Astrocyte of the cerebellum (primary cell): ENCODE measurements around the gene NXPH1.

Source experiments
- DNase-seq: peaks from one replicate; pipeline ENCODE4 v3.0.0-alpha.2; 2011; ENCODE audit warnings: low read depth
- H3K4me3 ChIP-seq: 2 replicates; pipeline ENCODE4 v1.5.1; 2011; ENCODE audit warnings: mild to moderate bottlenecking, low read depth, low read length, moderate library complexity
- in situ Hi-C: cut with HindIII; loops from 2 replicates; pipeline ENCODE4 v1.10.0; 2017; ENCODE audit warnings: low sequenced_read_pairs
- TF ChIP-seq, protein P1 (sequence below): IDR thresholded peaks from 2 replicates; pipeline ENCODE4 v1.5.1; 2012; ENCODE audit warnings: low read length, low read depth, moderate library complexity, mild to moderate bottlenecking; ENCODE audit errors: missing control alignments

Gene NXPH1

DNA sequence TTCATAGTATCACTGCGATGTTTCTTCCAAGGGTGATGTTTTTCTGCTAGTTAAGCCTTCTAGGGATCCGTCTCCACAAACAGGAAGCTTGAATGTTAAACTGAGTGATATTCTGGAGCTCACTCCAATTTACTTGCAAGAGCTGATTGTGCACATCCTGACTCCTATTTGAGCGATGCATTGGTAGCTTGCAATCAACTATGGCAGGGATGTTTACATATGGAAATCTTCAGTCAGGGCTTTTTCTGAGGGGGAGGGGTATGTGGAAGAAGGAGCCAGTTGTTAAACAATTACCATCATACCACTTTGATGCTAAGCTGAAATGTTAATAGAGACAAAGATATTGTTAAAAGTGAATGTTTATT is 43.2 kb upstream of the NXPH1 start:
- no peak for DNase-seq
- in situ Hi-C loops = no loop called here
- no peak overlapping the region for H3K4me3 ChIP-seq
- TF ChIP-seq, protein P1, sequence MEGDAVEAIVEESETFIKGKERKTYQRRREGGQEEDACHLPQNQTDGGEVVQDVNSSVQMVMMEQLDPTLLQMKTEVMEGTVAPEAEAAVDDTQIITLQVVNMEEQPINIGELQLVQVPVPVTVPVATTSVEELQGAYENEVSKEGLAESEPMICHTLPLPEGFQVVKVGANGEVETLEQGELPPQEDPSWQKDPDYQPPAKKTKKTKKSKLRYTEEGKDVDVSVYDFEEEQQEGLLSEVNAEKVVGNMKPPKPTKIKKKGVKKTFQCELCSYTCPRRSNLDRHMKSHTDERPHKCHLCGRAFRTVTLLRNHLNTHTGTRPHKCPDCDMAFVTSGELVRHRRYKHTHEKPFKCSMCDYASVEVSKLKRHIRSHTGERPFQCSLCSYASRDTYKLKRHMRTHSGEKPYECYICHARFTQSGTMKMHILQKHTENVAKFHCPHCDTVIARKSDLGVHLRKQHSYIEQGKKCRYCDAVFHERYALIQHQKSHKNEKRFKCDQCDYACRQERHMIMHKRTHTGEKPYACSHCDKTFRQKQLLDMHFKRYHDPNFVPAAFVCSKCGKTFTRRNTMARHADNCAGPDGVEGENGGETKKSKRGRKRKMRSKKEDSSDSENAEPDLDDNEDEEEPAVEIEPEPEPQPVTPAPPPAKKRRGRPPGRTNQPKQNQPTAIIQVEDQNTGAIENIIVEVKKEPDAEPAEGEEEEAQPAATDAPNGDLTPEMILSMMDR = no peak

- no peak for DNase-seq
- TF ChIP-seq, protein P1 = no peak
- H3K4me3 ChIP-seq = no peak overlapping the region
- in situ Hi-C loops = no loop called here
Observed at GRCh38 chr7:8391353-8392062, 41.9 kb upstream of the NXPH1 start.

- H3K4me3 ChIP-seq = no peak overlapping the region
- in situ Hi-C loops = no loop called here
- TF ChIP-seq, protein P1 = no peak
- no peak for DNase-seq
Observed at GRCh38 chr7:8396294-8396693, 37.1 kb upstream of the NXPH1 start.

GRCh38 chr7:8408871-8409270 is 24.5 kb upstream of the NXPH1 start:
- no peak for DNase-seq
- no peak overlapping the region for H3K4me3 ChIP-seq
- in situ Hi-C loops = no loop called here
- TF ChIP-seq, protein P1 = no peak

DNA sequence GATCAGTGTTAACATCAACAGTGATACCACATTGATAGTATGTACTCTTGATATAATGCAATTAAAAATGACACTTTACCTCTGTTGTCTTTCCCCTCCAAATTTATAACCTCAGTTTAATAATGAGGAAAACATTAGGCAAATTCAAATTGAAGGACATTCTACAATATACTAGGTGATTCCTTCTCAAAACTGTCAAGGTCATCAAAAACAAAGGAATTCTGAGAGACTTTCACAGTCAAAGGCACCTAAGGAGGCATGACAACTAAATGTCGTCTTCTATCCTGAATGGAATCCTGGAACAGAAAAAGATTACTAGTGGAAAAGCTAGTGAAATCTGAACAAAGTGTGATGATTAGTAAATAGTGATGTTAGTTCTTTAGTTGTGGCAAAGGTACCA is 22.3 kb upstream of the NXPH1 start:
- TF ChIP-seq, protein P1 = no peak
- no peak for DNase-seq
- H3K4me3 ChIP-seq = no peak overlapping the region
- in situ Hi-C loops = no loop called here

DNA sequence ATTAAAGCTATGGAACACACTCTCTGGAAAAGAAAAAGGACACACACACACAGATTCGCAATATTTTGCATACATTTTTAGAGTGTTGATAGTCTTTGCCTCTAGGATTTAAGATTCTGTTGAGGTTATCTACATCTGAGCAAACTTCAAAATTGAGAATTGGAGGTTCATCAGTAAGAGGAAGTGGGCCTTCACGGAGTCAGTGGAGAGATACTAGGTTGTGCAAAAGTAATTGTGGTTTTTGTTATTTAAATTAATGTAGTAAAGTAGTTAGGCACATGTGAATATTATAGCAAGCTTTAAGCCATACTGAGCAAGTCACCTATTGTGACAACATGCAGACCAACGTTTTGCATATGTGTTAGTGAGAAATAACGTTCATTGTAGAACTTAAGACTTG is 19.8 kb upstream of the NXPH1 start:
- DNase-seq = no peak
- H3K4me3 ChIP-seq = no peak overlapping the region
- in situ Hi-C loops = no loop called here
- TF ChIP-seq, protein P1 = no peak
